Non-pigmented ciliary epithelial cell (primary cell): ENCODE data around the gene GAA.

ENCODE experiments used
- DNase-seq: peaks from one replicate; pipeline ENCODE4 v3.0.0-alpha.2; 2010; ENCODE audit warnings: low read depth

Gene GAA

GRCh38 chr17:80104321-80104955, 3.1 kb downstream of the GAA start:
- DNase-seq, result no peak

GRCh38 chr17:80104956-80105375, 3.6 kb downstream of the GAA start:
- DNase-seq, result no peak

- DNase-seq, result no peak
These were observed 4.4 kb downstream of the GAA start for GRCh38 chr17:80105762-80106161.

DNA sequence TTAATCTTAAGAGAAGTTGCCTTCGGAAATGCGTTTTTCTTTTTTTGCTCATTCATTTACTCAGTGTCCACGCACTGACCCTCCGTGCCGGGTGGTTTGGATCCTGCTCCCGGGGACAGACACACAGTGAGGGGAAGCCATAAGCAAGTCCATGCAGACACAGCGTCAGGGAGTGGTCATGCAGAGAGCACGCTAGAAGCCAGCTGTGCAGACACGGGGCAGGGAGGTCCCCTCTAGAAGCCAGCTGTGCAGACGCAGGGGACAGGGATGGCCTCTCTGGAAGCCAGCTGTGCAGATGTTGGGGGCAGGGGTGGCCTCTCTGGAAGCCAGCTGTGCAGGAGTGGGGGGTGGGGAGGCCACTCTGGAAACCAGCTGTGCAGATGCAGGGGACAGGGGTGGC, 4.8 kb downstream of the GAA start:
- DNase-seq, result no peak

DNA sequence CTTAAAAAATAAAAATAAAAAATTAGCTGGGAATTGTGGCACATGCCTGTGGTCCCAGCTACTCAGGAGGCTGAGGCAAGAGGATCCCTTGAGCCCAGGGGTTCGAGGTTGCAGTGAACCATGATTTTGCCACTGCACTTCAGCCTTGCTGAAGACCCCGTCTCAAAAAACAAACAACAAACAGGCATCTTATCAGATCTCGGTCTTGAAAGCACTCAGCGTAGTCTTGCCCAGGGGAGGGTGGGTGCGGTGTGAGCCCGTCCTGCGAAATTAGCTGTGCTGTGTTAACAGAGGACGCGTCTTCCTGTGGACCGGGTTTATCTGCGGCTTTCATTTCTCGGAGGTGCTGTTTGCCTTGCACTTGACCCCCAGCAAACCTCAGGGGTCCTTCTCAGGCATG, 5.4 kb downstream of the GAA start:
- no peak for DNase-seq

DNA sequence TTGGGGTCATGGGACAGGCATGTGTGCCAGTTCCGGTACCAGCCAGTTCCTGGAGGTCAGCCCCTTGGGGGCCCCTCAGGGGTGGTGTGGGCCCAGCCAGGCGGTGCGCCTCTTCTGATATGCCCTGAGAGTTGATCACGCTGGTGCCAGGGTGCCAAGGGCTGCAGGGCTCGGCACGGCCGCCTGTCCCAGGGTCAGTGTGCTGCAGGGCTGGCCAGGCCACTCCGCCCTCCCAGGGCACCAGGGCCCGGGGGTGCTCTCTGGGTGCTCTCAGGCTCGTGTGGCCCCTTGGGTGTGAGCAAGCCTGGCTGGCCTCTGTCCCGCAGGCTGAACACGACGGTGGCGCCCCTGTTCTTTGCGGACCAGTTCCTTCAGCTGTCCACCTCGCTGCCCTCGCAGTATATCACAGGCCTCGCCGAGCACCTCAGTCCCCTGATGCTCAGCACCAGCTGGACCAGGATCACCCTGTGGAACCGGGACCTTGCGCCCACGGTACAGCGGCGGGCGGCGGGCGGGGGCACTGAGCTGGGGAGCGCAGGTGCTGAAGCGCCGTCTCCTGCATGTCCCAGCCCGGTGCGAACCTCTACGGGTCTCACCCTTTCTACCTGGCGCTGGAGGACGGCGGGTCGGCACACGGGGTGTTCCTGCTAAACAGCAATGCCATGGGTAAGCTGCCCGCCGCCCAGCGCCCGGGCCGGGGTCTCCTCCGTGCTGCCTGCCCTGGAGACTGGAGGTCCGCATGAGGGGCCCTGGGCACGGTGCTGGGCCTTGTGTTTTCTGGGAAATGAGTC, 6.0 kb downstream of the GAA start:
- no peak for DNase-seq

GRCh38 chr17:80108036-80108971, 6.9 kb downstream of the GAA start:
- no peak for DNase-seq

DNA sequence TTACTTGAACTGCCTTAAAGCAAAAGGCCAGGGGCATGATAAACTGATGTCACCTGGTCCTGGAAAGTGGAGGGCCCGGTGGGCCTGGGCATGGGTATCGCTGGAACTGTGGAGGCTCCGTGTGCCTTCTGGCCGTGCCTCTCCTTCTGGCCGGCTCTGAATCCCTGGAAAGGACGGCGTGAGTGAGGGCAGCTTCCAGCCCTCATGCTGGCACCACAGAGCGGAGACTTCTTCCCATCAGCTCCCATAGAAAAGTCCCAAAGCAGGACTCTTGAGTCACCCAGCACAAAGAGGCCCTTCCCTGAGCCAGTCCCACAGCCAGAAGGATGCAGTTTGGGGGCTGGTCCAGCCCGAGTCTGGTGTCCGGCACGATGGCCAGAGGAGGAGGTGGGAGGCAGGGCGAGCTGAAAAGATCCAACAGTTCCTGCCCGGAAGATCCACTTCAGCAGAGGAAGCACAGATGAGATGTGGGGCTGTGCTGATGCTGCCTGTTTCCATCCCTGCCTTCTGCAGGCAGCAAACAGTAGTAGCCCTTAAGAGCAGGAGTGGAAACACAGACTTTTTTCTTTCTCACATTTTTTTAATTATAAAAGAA, 7.8 kb downstream of the GAA start:
- DNase-seq, result no peak

DNA sequence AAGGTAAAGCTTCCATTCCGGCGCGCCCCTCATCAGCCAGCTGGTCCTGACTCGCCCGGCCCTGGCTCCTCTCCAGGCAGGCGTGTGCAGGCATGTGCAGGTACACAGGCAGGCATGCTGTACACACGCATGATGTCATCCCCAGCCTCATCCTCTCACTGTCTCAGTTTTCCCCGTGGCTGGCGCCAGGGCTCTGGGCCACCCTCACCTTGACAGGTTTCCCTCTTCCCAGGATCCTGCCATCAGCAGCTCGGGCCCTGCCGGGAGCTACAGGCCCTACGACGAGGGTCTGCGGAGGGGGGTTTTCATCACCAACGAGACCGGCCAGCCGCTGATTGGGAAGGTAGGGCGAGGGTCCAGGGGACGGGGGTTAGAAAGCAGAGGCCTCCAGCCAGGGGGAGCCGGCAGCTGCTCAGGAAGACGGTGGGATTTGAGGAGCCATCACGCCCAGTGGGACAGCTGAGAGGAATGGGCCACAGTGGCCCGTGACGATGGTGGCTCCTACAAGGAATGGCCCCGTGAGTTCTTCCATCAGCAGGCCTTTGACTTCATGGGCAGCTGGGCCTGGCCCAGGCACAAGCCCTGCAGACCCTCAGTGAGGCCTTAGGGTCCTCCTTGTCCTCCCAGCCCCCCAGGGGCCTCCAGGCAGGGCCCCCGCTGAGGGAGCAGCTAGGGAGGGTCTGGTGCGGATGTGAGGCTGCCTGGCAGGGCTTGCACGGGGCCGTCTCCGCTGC, 8.5 kb downstream of the GAA start:
- DNase-seq, result no peak

DNA sequence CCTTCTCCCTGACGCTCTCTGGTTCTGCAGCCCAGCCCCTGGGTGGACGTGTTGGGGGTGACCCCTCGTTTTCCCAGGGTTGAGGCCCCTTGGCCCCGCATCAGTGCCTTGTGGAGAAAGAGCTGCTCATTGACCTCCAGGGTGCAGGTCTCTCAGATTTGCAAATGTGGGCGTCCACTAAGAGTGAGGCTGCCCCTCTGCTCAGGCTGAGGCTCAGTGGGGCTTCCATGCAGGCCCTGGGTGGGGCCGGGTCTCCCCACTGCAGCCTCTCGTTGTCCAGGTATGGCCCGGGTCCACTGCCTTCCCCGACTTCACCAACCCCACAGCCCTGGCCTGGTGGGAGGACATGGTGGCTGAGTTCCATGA, 9.0 kb downstream of the GAA start:
- no peak for DNase-seq

GRCh38 chr17:80110927-80111701, 9.7 kb downstream of the GAA start:
- DNase-seq, result no peak

DNA sequence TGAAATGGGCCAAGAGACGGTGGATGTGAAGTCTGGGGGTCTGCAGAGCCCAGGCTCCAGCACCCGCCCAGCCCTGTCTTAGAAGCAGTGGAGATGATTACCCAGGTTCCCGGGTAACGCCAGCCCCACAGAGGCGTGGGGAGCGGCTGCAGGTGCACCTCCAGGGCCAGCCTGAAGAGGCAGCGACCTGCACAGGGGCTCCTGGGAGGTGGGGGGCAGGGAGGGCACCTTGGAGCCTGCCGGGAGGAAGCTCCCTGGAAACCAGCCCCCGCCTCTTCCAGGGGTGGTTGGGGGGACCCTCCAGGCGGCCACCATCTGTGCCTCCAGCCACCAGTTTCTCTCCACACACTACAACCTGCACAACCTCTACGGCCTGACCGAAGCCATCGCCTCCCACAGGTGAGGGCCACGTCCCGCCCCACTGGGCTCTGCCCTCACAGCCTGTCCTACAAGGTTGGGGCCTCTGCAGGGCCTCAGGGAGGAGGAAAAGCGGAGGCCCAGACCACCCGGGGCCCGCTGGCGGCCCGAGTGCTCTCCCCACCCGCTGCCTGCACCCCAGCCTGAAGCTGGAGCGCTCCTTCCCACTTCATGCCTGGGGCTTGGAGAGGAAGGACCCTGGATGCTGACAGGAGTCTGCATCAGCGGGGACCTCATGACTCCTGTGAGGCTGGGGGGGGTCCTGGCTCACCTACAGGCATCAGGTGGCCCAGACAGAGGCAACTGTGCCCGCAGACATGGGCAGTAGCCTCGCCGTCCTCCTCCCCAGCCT, 10.5 kb downstream of the GAA start:
- DNase-seq, result no peak

DNA sequence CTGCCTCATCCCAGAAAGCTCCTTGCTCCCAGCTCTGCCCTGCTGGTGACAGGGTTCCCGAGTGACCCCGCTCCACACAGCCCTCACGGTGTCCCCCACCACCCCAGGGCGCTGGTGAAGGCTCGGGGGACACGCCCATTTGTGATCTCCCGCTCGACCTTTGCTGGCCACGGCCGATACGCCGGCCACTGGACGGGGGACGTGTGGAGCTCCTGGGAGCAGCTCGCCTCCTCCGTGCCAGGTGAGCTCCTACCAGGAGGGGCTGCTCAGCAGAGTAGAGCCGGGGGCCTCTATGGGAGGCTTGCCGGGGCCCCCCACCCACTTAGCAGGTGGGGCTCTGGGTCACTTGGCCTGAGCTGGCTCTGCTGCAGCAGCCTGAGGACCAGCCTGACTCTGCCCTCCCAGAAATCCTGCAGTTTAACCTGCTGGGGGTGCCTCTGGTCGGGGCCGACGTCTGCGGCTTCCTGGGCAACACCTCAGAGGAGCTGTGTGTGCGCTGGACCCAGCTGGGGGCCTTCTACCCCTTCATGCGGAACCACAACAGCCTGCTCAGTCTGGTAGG, 11.2 kb downstream of the GAA start:
- no peak for DNase-seq

DNA sequence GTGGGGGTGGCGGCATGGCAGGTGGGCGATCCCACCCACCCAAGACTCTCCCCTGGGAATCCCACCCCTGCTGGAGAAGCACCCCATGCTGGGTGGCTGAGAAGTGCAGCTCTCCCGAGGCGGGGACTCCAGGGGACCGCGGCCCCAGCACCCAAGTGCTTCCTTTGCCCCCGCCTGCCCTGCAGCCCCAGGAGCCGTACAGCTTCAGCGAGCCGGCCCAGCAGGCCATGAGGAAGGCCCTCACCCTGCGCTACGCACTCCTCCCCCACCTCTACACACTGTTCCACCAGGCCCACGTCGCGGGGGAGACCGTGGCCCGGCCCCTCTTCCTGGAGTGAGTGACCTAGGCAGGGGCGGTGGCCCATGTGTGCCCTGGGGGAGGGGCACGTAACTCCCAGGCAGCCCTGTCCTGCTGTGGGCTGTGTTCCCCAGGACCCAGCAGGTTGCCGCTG, 11.7 kb downstream of the GAA start:
- DNase-seq, result no peak

GRCh38 chr17:80114758-80115157, 13.4 kb downstream of the GAA start:
- DNase-seq, result no peak

DNA sequence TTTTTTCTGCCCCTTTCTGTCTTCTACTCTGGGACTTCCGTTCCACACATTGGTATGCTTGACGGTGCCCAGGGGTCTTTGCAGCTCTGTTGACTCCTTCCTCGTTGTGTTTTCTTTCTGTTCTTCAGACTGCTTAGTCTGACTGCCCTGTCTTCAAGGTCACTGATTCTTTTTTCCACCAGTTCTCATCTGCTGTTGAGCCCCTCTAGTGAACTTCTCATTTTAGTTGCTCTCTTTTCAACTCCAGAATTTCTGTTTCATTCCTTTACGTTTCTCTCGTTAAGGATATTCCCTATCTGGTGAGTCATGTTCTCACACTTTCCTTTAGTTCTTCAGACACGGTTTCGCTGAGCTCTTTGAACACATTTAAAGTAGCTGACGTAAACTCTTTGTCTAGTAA, 13.8 kb downstream of the GAA start:
- no peak for DNase-seq

GRCh38 chr17:80116276-80116920, 15.0 kb downstream of the GAA start:
- no peak for DNase-seq

DNA sequence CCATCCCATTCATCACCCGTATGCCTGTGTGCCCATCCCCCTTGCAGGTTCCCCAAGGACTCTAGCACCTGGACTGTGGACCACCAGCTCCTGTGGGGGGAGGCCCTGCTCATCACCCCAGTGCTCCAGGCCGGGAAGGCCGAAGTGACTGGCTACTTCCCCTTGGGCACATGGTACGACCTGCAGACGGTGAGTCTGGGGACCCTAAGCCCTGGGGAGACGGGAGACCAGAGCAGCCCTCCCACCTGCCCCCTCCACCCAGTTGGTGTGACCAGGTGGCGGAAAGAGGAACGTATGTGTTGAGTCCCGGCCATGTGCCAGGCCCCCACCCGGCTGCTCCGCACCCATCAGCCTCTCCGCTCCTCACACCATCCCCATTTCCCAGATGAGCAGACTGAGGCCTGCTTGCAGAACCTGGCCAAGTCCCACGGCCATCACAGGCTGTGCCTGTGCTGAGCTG, 15.6 kb downstream of the GAA start:
- DNase-seq, result no peak
